Stimulated activated naive CD4-positive, alpha-beta T cell (primary cell): ENCODE measurements around the gene PFDN4.

ENCODE experiments used
- DNase-seq, 6 experiments: peaks; one replicate each; lab custom pipeline; 2025; lab: John Stamatoyannopoulos, UW

PFDN4 gene

GRCh38 chr20:54200487-54201267 lies 7.2 kb upstream of the PFDN4 start:
- no peak for DNase-seq

- no peak for DNase-seq
Observed at GRCh38 chr20:54201268-54201846, 6.5 kb upstream of the PFDN4 start.

- DNase-seq = no peak
Observed at GRCh38 chr20:54203281-54203680, 4.6 kb upstream of the PFDN4 start.

- DNase-seq = no peak
Observed at GRCh38 chr20:54204063-54204462, 3.8 kb upstream of the PFDN4 start.

GRCh38 chr20:54204481-54204880 lies 3.4 kb upstream of the PFDN4 start:
- no peak for DNase-seq

GRCh38 chr20:54205450-54205849 lies 2.4 kb upstream of the PFDN4 start:
- DNase-seq = no peak

- no peak for DNase-seq
Observed at GRCh38 chr20:54207053-54207742, 689 bp upstream of the PFDN4 start.

GRCh38 chr20:54208548-54209176 lies 775 bp downstream of the PFDN4 start:
- no peak for DNase-seq

- DNase-seq = no peak
Observed at GRCh38 chr20:54209216-54209813, 1.4 kb downstream of the PFDN4 start.

GRCh38 chr20:54212226-54212625 lies 4.3 kb downstream of the PFDN4 start:
- no peak for DNase-seq

- no peak for DNase-seq
Observed at GRCh38 chr20:54212871-54213270, 5.0 kb downstream of the PFDN4 start.

- DNase-seq = no peak
Observed at GRCh38 chr20:54214566-54214965, 6.7 kb downstream of the PFDN4 start.

- no peak for DNase-seq
Observed at GRCh38 chr20:54215157-54215789, 7.4 kb downstream of the PFDN4 start.

GRCh38 chr20:54217762-54218161 lies 9.9 kb downstream of the PFDN4 start:
- DNase-seq = no peak

- no peak for DNase-seq
Observed at GRCh38 chr20:54218470-54218869, 10.6 kb downstream of the PFDN4 start.

GRCh38 chr20:54219751-54220426 lies 12.0 kb downstream of the PFDN4 start:
- no peak for DNase-seq

GRCh38 chr20:54220722-54221121 lies 12.8 kb downstream of the PFDN4 start:
- no peak for DNase-seq

GRCh38 chr20:54221353-54221752 lies 13.5 kb downstream of the PFDN4 start:
- peak in 3 of 6 experiments; percentile 15 to 36 (median 28) for DNase-seq

- DNase-seq = peak in 1 of 6 experiments; percentile 4
Observed at GRCh38 chr20:54221996-54222890, 14.4 kb downstream of the PFDN4 start.

GRCh38 chr20:54223285-54223684 lies 15.4 kb downstream of the PFDN4 start:
- DNase-seq = no peak
